ENCODE measurements around the gene ATRN. TPM values are rescaled to one million over a fixed set of nuclear protein-coding genes. Genes with fewer than 3 reads are reported as not detected.
"Not testable (repeated sequence)": the region's sequence is repeated elsewhere in the genome, so short reads cannot be mapped to it uniquely, and the experiment has no call there.

Gene ATRN
- polyA plus RNA-seq, 6 donors from 2014 or later, result 6.8 to 11.0 (median 7.5) TPM

- H3K36me3 Mint-ChIP-seq, result peaks cover 3 to 28% of the 10 kb centered on the region in 2 donors
- no peaks in the 10 kb centered on the region for H3K4me1 Mint-ChIP-seq
- no peak for DNase-seq
- H3K4me3 Mint-ChIP-seq, result no peak overlapping the region
- ATAC-seq (ENCODE audit: low read depth in 2 of 2), result no peak
- no peaks in the 10 kb centered on the region for H3K27me3 Mint-ChIP-seq
- H3K9me3 Mint-ChIP-seq, result no peaks in the 10 kb centered on the region
- H3K27ac Mint-ChIP-seq, result no peak overlapping the region
Observed at GRCh38 chr20:3612795-3613572, 142.2 kb downstream of the ATRN start.

DNA sequence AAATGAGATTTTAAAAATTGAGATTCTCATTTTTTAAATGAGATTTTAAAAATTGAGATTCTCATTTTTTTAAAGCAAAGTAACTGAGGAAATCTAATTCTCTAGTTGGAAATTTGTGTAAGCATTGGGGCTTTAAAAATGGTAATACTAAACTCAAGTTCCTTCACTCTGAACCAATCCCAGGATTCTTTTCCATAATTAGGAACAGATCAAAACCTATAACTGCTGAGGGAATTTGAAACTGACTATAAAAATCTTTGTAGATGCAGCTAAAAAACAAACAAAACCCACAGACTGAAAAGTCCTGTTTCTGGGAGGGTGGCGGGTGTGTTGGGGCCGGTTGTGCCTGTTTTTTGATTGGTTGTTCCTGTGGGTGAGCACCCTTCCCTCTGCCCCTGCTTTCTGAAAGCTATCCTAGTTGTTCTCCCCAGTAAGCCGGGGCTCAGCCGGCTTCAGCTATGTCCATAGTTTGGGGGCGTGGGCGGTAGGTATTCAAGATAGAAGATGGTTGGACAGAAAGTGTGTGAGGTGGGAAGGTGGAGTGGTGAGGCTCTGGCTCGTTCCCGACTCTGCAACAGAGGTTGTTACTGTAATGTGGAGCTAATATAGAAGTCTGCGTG is 143.1 kb downstream of the ATRN start:
- Mint-ChIP-seq H3K27me3 (no peaks in the 10 kb centered on the region), H3K9me3 (peaks cover 0 to 2% (median 0%) of the 10 kb centered on the region in 7 donors), H3K4me1 (no peaks in the 10 kb centered on the region), H3K36me3 (peaks cover 7 to 30% of the 10 kb centered on the region in 2 donors), H3K4me3 (no peak overlapping the region), H3K27ac (peak overlapping the region in 2 of 6 donors; percentile 26 to 53)
- DNase-seq, result no peak
- ATAC-seq (ENCODE audit: low read depth in 2 of 2), result no peak

DNA sequence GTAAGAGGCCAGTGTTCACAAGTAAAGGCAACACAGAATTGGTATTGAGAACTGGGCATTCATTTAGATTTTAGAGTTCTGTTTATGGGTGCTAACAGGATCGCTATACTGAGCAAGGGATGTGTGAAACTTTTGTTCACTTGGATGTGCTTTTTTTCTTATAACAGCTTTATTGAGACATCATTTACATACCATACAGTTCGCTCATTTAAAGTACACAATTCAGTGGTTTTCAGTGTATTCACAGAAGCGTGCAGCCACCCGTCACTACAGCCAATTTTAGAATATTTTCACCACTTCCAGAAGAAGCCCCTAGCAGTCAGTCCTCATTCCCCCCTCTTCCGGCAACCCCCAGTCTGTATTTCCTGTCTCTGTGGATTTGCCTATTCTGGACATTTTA is 143.6 kb downstream of the ATRN start:
- H3K9me3 Mint-ChIP-seq, result peaks cover 0 to 2% (median 0%) of the 10 kb centered on the region in 7 donors

GRCh38 chr20:3615171-3615840 is 144.5 kb downstream of the ATRN start:
- H3K9me3 Mint-ChIP-seq; H3K27ac Mint-ChIP-seq; H3K4me3 Mint-ChIP-seq; DNase-seq; H3K4me1 Mint-ChIP-seq; H3K27me3 Mint-ChIP-seq; ATAC-seq (ENCODE audit: low read depth in 2 of 2): not testable (repeated sequence)
- peaks cover 7 to 24% of the 10 kb centered on the region in 2 donors for H3K36me3 Mint-ChIP-seq

More for the DNA sequence above, 143.6 kb downstream of the ATRN start:
- DNase-seq (no peak), ATAC-seq (ENCODE audit: low read depth in 2 of 2) (no peak)
- Mint-ChIP-seq H3K27me3 (no peaks in the 10 kb centered on the region), H3K27ac (peak overlapping the region in 2 of 6 donors; percentile 26 to 53), H3K4me3 (no peak overlapping the region), H3K36me3 (peaks cover 7 to 25% of the 10 kb centered on the region in 2 donors), H3K4me1 (no peaks in the 10 kb centered on the region)

GRCh38 chr20:3616250-3616649 is 145.4 kb downstream of the ATRN start:
- H3K4me3 Mint-ChIP-seq, result no peak overlapping the region
- H3K27me3 Mint-ChIP-seq, result no peaks in the 10 kb centered on the region
- H3K4me1 Mint-ChIP-seq, result peaks cover 0 to 1% (median 0%) of the 10 kb centered on the region in 3 donors
- peaks cover 0 to 2% (median 0%) of the 10 kb centered on the region in 7 donors for H3K9me3 Mint-ChIP-seq
- peaks cover 7 to 21% of the 10 kb centered on the region in 2 donors for H3K36me3 Mint-ChIP-seq
- peak overlapping the region in 2 of 6 donors; percentile 6 to 52 for H3K27ac Mint-ChIP-seq
- DNase-seq (no peak), ATAC-seq (ENCODE audit: low read depth in 2 of 2) (no peak)

GRCh38 chr20:3621111-3621510 is 150.3 kb downstream of the ATRN start:
- H3K27me3 Mint-ChIP-seq, result no peaks in the 10 kb centered on the region
- H3K27ac Mint-ChIP-seq, result peak overlapping the region in 2 of 6 donors; percentile 36 to 68
- peaks cover 0 to 2% (median 0%) of the 10 kb centered on the region in 3 donors for H3K4me1 Mint-ChIP-seq
- DNase-seq (no peak), ATAC-seq (ENCODE audit: low read depth in 2 of 2) (no peak)
- peaks cover 0 to 2% (median 0%) of the 10 kb centered on the region in 7 donors for H3K9me3 Mint-ChIP-seq
- H3K4me3 Mint-ChIP-seq, result no peak overlapping the region
- H3K36me3 Mint-ChIP-seq, result peaks cover 7 to 20% of the 10 kb centered on the region in 2 donors

- H3K27ac Mint-ChIP-seq, result no peak overlapping the region
- H3K36me3 Mint-ChIP-seq, result peaks cover 7 to 14% of the 10 kb centered on the region in 2 donors
- H3K4me1 Mint-ChIP-seq, result peaks cover 0 to 2% (median 0%) of the 10 kb centered on the region in 3 donors
- no peaks in the 10 kb centered on the region for H3K27me3 Mint-ChIP-seq
- DNase-seq, result no peak
- H3K4me3 Mint-ChIP-seq, result no peak overlapping the region
- no peak for ATAC-seq (ENCODE audit: low read depth in 2 of 2)
- H3K9me3 Mint-ChIP-seq, result peaks cover 0 to 2% (median 0%) of the 10 kb centered on the region in 7 donors
Observed at GRCh38 chr20:3622406-3622805, 151.6 kb downstream of the ATRN start.

DNA sequence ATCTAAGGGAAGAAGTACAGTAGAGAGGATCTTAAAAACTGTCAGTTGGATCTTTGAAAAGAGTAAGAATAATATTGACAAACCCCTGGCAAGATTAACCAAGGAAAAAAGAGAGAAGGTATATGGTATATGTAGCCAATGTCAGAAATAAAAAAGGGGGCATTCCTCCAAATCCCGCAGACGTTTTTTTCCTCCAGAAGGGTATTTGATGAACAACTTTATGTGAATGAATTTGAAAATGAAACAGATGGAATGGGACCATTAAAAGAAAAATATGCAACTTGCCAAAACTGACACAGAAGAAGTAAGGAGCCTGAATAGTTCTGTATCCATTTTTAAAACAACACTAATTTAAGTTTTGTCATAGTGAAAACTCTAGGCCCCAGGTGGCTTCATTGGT is 156.7 kb downstream of the ATRN start:
- Mint-ChIP-seq H3K27me3 (no peaks in the 10 kb centered on the region), H3K4me3 (no peak overlapping the region), H3K9me3 (no peaks in the 10 kb centered on the region), H3K27ac (no peak overlapping the region), H3K4me1 (no peaks in the 10 kb centered on the region), H3K36me3 (peaks cover 16 to 18% of the 10 kb centered on the region in 2 donors)
- DNase-seq (no peak), ATAC-seq (ENCODE audit: low read depth in 2 of 2) (no peak)

- Mint-ChIP-seq H3K36me3 (peaks cover 18% of the 10 kb centered on the region in 2 donors), H3K27me3 (no peaks in the 10 kb centered on the region), H3K27ac (peak overlapping the region in 1 of 6 donors; percentile 63), H3K9me3 (no peaks in the 10 kb centered on the region), H3K4me1 (no peaks in the 10 kb centered on the region), H3K4me3 (no peak overlapping the region)
- no peak for ATAC-seq (ENCODE audit: low read depth in 2 of 2)
- DNase-seq, result no peak
Observed at GRCh38 chr20:3628502-3629314, 157.9 kb downstream of the ATRN start.

- Mint-ChIP-seq H3K4me1 (no peaks in the 10 kb centered on the region), H3K27me3 (no peaks in the 10 kb centered on the region)
Observed at GRCh38 chr20:3629893-3630292, 159.1 kb downstream of the ATRN start.

DNA sequence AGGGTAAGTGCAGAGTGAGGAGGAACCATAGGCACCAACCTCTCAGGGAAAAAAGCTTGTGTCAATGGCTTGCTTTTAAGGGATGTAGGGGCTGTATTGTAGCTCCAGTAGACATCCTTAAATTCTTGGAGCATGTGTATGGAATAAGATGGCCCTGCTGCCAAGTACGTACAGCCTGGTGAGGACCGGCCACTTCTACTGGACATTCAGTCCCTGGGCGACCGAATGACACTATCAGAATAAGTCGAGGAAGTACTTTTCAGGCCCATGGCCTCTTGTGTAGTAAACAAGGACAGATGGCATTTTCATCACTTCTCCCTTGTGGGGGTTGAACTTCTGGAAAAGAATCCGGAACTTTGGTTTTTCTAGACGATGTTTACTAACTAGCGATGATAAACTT is 159.6 kb downstream of the ATRN start:
- Mint-ChIP-seq H3K27ac (peak overlapping the region in 1 of 6 donors; percentile 68), H3K4me1 (no peaks in the 10 kb centered on the region), H3K4me3 (no peak overlapping the region), H3K9me3 (no peaks in the 10 kb centered on the region), H3K36me3 (peaks cover 18 to 24% of the 10 kb centered on the region in 2 donors), H3K27me3 (no peaks in the 10 kb centered on the region)
- DNase-seq (no peak), ATAC-seq (ENCODE audit: low read depth in 2 of 2) (no peak)

More at GRCh38 chr20:3629893-3630292, 159.1 kb downstream of the ATRN start:
- Mint-ChIP-seq H3K36me3 (peaks cover 18 to 24% of the 10 kb centered on the region in 2 donors), H3K9me3 (no peaks in the 10 kb centered on the region), H3K27ac (peak overlapping the region in 1 of 6 donors; percentile 6), H3K4me3 (no peak overlapping the region)
- ATAC-seq (ENCODE audit: low read depth in 2 of 2) (no peak), DNase-seq (no peak)

DNA sequence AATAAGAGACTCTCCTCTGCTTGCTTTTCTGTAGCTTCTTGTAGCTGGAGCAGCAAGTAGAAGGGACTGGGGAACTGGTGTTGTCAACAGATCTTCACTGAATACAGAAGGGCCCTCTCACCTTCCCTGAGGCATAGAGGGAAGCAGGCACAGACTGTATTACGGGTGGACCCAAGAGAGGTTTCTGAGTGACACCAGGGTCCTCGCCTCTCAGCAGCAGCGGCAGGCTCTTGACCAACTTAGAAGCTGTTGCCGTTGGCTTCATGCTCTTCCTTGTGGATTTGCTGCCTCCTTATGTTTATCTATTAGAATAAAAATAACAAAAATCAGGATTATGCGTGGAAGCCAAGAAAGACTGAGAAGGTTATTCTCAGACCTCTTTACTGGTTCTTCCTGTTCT is 160.7 kb downstream of the ATRN start:
- no peak for DNase-seq
- peaks cover 18 to 24% of the 10 kb centered on the region in 2 donors for H3K36me3 Mint-ChIP-seq
- no peak overlapping the region for H3K4me3 Mint-ChIP-seq
- no peak overlapping the region for H3K27ac Mint-ChIP-seq
- no peak for ATAC-seq (ENCODE audit: low read depth in 2 of 2)
- H3K4me1 Mint-ChIP-seq, result no peaks in the 10 kb centered on the region
- no peaks in the 10 kb centered on the region for H3K9me3 Mint-ChIP-seq
- H3K27me3 Mint-ChIP-seq, result no peaks in the 10 kb centered on the region
